ENCODE data around the gene GAK.
A peak's percentile ranks its signal among the peaks of the same experiment; 100 is the strongest.

The GAK gene

DNA sequence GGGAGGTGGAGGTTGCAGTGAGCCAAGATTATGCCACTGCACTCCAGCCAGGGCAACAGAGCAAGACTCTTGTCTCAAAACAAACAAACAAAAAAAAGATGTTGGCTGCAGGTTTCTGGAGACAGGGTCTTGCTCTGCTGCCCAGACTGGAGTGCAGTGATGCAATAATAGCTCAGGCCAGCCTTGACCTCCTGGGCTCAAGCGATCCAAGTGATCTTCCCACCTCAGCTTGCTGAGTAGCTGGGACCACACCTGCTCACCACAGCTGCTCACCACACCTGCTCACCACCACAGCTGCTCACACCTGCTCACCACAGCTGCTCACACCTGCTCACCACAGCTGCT is 76.3 kb downstream of the GAK start:
- Histone ChIP-seq H3K9ac (ENCODE audit: low read depth, low read length) (no peak overlapping the region), H3K4me3 (ENCODE audit: low read depth in 1 of 2, low read length in 2 of 2) (no peak overlapping the region), H3K36me3 (ENCODE audit: insufficient read depth, low read length) (peaks cover 70% of the 10 kb centered on the region), H3K9me3 (ENCODE audit: insufficient read depth, low read length, severe bottlenecking) (peaks cover 34% of the 10 kb centered on the region), H3K4me2 (ENCODE audit: insufficient read depth, low read length) (no peak overlapping the region), H2AFZ (ENCODE audit: low read depth, low read length) (no peak overlapping the region), H3K27ac (ENCODE audit: low read length) (peak overlapping the region; percentile 63; the same call in 1 of the 2 replicates), H3K27me3 (ENCODE audit: insufficient read depth, low read length, poor library complexity) (no peaks in the 10 kb centered on the region), H3K4me1 (ENCODE audit: insufficient read depth, low read length) (no peaks in the 10 kb centered on the region), H4K20me1 (ENCODE audit: insufficient read depth, low read length) (no peaks in the 10 kb centered on the region), H3K79me2 (ENCODE audit: insufficient read depth, low read length) (no peaks in the 10 kb centered on the region)
- no peak for ATAC-seq (ENCODE audit: insufficient read depth, low read depth)
- no peak for TF ChIP-seq EZH2 (IDR thresholded peaks at IDR 0.05; ENCODE audit: borderline replicate concordance, low read depth, low read length, severe bottlenecking)
- TF ChIP-seq, protein P1, sequence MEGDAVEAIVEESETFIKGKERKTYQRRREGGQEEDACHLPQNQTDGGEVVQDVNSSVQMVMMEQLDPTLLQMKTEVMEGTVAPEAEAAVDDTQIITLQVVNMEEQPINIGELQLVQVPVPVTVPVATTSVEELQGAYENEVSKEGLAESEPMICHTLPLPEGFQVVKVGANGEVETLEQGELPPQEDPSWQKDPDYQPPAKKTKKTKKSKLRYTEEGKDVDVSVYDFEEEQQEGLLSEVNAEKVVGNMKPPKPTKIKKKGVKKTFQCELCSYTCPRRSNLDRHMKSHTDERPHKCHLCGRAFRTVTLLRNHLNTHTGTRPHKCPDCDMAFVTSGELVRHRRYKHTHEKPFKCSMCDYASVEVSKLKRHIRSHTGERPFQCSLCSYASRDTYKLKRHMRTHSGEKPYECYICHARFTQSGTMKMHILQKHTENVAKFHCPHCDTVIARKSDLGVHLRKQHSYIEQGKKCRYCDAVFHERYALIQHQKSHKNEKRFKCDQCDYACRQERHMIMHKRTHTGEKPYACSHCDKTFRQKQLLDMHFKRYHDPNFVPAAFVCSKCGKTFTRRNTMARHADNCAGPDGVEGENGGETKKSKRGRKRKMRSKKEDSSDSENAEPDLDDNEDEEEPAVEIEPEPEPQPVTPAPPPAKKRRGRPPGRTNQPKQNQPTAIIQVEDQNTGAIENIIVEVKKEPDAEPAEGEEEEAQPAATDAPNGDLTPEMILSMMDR (IDR thresholded peaks at IDR 0.05; ENCODE audit: borderline replicate concordance, extremely low read depth, low read length, poor library complexity, severe bottlenecking) = no peak
- DNase-seq = no peak

DNA sequence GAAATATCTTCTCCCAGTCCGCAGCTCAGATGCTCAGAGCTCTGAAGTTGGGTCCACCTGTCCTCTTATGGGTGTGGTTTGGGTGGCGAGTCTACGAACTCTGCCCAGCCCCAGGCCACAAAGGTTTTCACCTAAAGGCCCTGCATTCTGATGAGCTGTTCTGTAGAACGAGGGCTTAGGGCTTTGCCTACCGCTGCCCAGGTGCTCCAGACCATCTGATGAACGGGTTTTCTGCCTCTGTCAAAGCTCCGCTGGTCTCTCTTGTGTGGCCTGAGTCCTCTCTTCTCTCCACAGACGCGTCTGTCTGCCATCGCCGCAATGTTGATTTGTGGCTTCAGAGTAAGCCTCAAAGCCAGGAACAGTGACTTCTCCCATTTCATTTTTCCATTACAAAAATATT is 77.8 kb downstream of the GAK start:
- DNase-seq = no peak
- Histone ChIP-seq H3K9ac (ENCODE audit: low read depth, low read length) (no peak overlapping the region), H4K20me1 (ENCODE audit: insufficient read depth, low read length) (no peaks in the 10 kb centered on the region), H3K79me2 (ENCODE audit: insufficient read depth, low read length) (no peaks in the 10 kb centered on the region), H3K27me3 (ENCODE audit: insufficient read depth, low read length, poor library complexity) (no peaks in the 10 kb centered on the region), H3K4me1 (ENCODE audit: insufficient read depth, low read length) (no peaks in the 10 kb centered on the region), H3K27ac (ENCODE audit: low read length) (no peak overlapping the region), H3K36me3 (ENCODE audit: insufficient read depth, low read length) (peaks cover 69% of the 10 kb centered on the region), H3K9me3 (ENCODE audit: insufficient read depth, low read length, severe bottlenecking) (peaks cover 31% of the 10 kb centered on the region), H3K4me3 (ENCODE audit: low read depth in 1 of 2, low read length in 2 of 2) (no peak overlapping the region), H2AFZ (ENCODE audit: low read depth, low read length) (no peak overlapping the region), H3K4me2 (ENCODE audit: insufficient read depth, low read length) (no peak overlapping the region)
- ATAC-seq (ENCODE audit: insufficient read depth, low read depth) = no peak
- TF ChIP-seq EZH2 (IDR thresholded peaks at IDR 0.05; ENCODE audit: borderline replicate concordance, low read depth, low read length, severe bottlenecking) = no peak
- TF ChIP-seq, protein P1 (IDR thresholded peaks at IDR 0.05; ENCODE audit: borderline replicate concordance, extremely low read depth, low read length, poor library complexity, severe bottlenecking) = no peak

DNA sequence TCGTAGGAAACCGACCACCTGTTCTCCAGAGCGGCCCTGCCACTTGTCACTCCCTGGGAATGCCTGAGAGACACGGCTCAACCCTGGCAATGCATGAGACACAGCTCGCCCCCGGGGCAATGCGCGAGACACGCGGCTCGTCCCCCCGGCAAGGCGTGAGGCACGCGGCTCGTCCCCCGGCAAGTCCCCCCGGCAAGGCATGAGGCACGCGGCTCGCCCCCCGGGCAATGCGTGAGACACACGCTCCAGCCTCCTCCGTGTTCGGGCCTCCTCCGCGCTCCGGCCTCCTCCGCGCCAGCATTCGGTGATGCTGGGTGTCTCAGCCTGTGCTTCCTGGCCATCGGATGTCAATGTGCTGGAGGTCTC is 78.7 kb downstream of the GAK start:
- no peak for TF ChIP-seq EZH2 (IDR thresholded peaks at IDR 0.05; ENCODE audit: borderline replicate concordance, low read depth, low read length, severe bottlenecking)
- TF ChIP-seq, protein P1 (IDR thresholded peaks at IDR 0.05; ENCODE audit: borderline replicate concordance, extremely low read depth, low read length, poor library complexity, severe bottlenecking) = no peak
- no peak overlapping the region for H2AFZ ChIP-seq (ENCODE audit: low read depth, low read length)
- no peak overlapping the region for H3K4me2 ChIP-seq (ENCODE audit: insufficient read depth, low read length)
- ATAC-seq (ENCODE audit: insufficient read depth, low read depth) = no peak
- no peak for DNase-seq
- peaks cover 22% of the 10 kb centered on the region for H3K9me3 ChIP-seq (ENCODE audit: insufficient read depth, low read length, severe bottlenecking)
- H4K20me1 ChIP-seq (ENCODE audit: insufficient read depth, low read length) = no peaks in the 10 kb centered on the region
- H3K27ac ChIP-seq (ENCODE audit: low read length) = no peak overlapping the region
- H3K27me3 ChIP-seq (ENCODE audit: insufficient read depth, low read length, poor library complexity) = no peaks in the 10 kb centered on the region
- H3K79me2 ChIP-seq (ENCODE audit: insufficient read depth, low read length) = no peaks in the 10 kb centered on the region
- H3K36me3 ChIP-seq (ENCODE audit: insufficient read depth, low read length) = peaks cover 69% of the 10 kb centered on the region
- no peak overlapping the region for H3K9ac ChIP-seq (ENCODE audit: low read depth, low read length)
- no peak overlapping the region for H3K4me3 ChIP-seq (ENCODE audit: low read depth in 1 of 2, low read length in 2 of 2)
- H3K4me1 ChIP-seq (ENCODE audit: insufficient read depth, low read length) = no peaks in the 10 kb centered on the region
